SHP77 (cell line): Measurements from ENCODE around the gene ZSCAN20.

Experiments
- DNase-seq, 2 experiments: peaks; one replicate each; lab custom pipeline; 2025; lab: John Stamatoyannopoulos, UW

ZSCAN20 gene

DNA sequence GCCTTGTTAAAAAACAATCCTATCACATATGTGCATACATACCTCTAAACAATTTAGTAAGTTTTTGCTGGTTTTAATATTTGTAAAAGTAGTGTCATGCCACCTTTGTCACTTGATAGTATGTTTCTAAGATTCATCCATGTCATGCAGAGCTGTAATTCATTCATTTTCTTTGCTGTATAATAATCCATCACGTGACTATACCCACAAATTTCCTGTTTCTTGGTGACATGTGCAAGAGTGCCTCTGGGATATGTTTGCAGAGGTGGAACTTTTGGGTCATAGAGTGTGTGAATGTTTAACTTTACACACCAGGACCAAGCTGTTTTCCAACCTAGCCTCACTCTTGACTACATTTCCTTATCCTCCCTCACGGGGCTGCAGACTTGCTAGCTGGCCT, 62.9 kb downstream of the ZSCAN20 start:
- DNase-seq: no peak

DNA sequence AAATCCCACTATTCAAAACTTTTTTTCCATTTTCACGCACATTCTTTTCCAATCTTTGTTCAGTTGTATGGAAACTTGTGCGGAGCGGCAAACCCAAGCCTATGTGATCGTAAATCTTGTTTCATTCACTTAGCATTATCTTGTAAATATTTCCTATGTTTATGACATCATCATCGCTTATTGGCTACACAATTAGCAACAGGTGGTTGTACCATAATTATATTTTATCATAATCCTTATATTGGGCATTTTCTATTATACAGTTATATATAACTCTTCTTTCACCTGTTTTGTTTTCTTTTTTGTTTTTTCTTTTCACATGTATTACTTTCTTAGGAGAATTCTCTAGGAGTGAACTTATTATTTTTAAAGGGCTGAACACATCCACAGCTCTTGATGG, 65.4 kb downstream of the ZSCAN20 start:
- DNase-seq: no peak

DNA sequence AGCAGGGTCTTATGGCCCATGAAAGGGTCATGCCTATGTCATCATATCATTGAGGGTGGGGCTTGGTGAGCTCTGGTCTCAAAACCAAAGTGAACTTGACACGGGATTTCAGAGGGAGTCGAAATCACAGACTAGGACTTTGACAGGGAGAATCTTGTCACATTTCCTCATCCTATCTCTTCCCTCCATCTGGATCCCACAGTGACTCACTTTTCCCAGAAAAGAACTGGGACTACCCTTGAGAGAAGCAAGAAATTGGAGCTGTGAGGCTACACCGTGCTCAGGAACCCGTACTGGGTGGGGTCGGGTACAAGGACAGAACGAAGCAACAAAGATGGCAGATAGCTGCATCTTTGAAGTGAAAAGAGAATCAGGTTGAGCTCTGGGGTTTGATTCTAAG, 69.5 kb downstream of the ZSCAN20 start:
- no peak for DNase-seq
